NCI-H2081 (cell line): ENCODE results near the gene LY6G6C.

Experiments used
- DNase-seq, 2 experiments: peaks; one replicate each; lab custom pipeline; 2025; lab: John Stamatoyannopoulos, UW

LY6G6C gene

GRCh38 chr6:31705931-31706330, 15.6 kb downstream of the LY6G6C start:
- DNase-seq = no peak

GRCh38 chr6:31702819-31703716, 18.5 kb downstream of the LY6G6C start, which contains the start of gene ABHD16A:
Gene ABHD16A (minus strand): TSS chr6:31703324. CDS start chr6:31703281, 43 bp downstream.
- DNase-seq = peak; percentile 95 to 97

- no peak for DNase-seq
Observed at GRCh38 chr6:31702405-31702818, 19.1 kb downstream of the LY6G6C start.

- peak in 1 of 2 experiments; percentile 16 for DNase-seq
Observed at GRCh38 chr6:31701666-31702404, 19.7 kb downstream of the LY6G6C start.

GRCh38 chr6:31700740-31701401, 20.7 kb downstream of the LY6G6C start:
- no peak for DNase-seq

- DNase-seq = no peak
Observed at GRCh38 chr6:31697555-31697954, 24.0 kb downstream of the LY6G6C start.

GRCh38 chr6:31693535-31693934, 28.0 kb downstream of the LY6G6C start:
- DNase-seq = no peak

GRCh38 chr6:31692886-31693285, 28.7 kb downstream of the LY6G6C start:
- DNase-seq = no peak

- DNase-seq = no peak
Observed at GRCh38 chr6:31692353-31692752, 29.2 kb downstream of the LY6G6C start.

- DNase-seq = no peak
Observed at GRCh38 chr6:31691564-31692108, 29.9 kb downstream of the LY6G6C start.

- DNase-seq = no peak
Observed at GRCh38 chr6:31691078-31691463, 30.5 kb downstream of the LY6G6C start.

- no peak for DNase-seq
Observed at GRCh38 chr6:31690231-31691077, 31.1 kb downstream of the LY6G6C start.

- no peak for DNase-seq
Observed at GRCh38 chr6:31689249-31690110, 32.1 kb downstream of the LY6G6C start.

GRCh38 chr6:31687860-31688693, 33.5 kb downstream of the LY6G6C start:
- no peak for DNase-seq

- DNase-seq = no peak
Observed at GRCh38 chr6:31687321-31687720, 34.2 kb downstream of the LY6G6C start.

- no peak for DNase-seq
Observed at GRCh38 chr6:31686483-31686882, 35.1 kb downstream of the LY6G6C start.

GRCh38 chr6:31683591-31683990, 38.0 kb downstream of the LY6G6C start:
- DNase-seq = no peak

GRCh38 chr6:31681135-31681671, 40.3 kb downstream of the LY6G6C start:
- DNase-seq = peak; percentile 28 to 56
